Liver (tissue), 9 donors: ENCODE measurements around the gene WDR75. TPM values are rescaled to one million over a fixed set of nuclear protein-coding genes. Genes with fewer than 3 reads are reported as not detected.

Source experiments
- DNase-seq: peaks from one replicate; pipeline ENCODE4 v3.0.0-alpha.2; 2017; ENCODE audit warnings: low spot score
- H3K27ac ChIP-seq, 2 donors: one replicate each; pipeline ENCODE4 v1.7.0; 2013; ENCODE audit warnings: inconsistent platforms in 2 of 2, low read length in 2 of 2, control low read depth in 1 of 2, low read depth in 1 of 2, mild to moderate bottlenecking in 1 of 2
- H3K27me3 ChIP-seq, 4 donors: one replicate each; pipeline versions ENCODE4 v1.6.1 to v1.7.0; 2013; ENCODE audit warnings: low read length in 3 of 4, inconsistent platforms in 1 of 4, mild to moderate bottlenecking in 1 of 4, moderate library complexity in 1 of 4; ENCODE audit not compliant: control insufficient read depth in 4 of 4, insufficient read depth in 4 of 4
- H3K36me3 ChIP-seq, 4 donors: one replicate each; pipeline versions ENCODE4 v1.6.1 to v1.7.0; 2013; ENCODE audit warnings: low read length in 3 of 4, mild to moderate bottlenecking in 3 of 4, low read depth in 1 of 4, moderate library complexity in 1 of 4; ENCODE audit not compliant: control insufficient read depth in 4 of 4, insufficient read depth in 3 of 4
- H3K4me1 ChIP-seq, 4 donors: one replicate each; pipeline versions ENCODE4 v1.6.1 to v1.7.0; 2013; ENCODE audit warnings: low read length in 3 of 4, mild to moderate bottlenecking in 3 of 4, moderate library complexity in 1 of 4; ENCODE audit not compliant: control insufficient read depth in 4 of 4, insufficient read depth in 4 of 4
- H3K4me3 ChIP-seq, 3 donors: one replicate each; pipeline versions ENCODE4 v1.6.1 to v1.7.0; 2013; ENCODE audit warnings: low read length in 3 of 3, control low read depth in 1 of 3, low read depth in 1 of 3, mild to moderate bottlenecking in 1 of 3
- H3K9ac ChIP-seq, 2 donors: one replicate each; pipeline ENCODE4 v1.7.0; 2013; ENCODE audit warnings: low read length in 2 of 2, mild to moderate bottlenecking in 2 of 2, moderate library complexity in 2 of 2, control low read depth in 1 of 2, low read depth in 1 of 2
- H3K9me3 ChIP-seq, 4 donors: one replicate each; pipeline versions ENCODE4 v1.6.1 to v1.7.0; 2013; ENCODE audit warnings: low read length in 3 of 4; ENCODE audit not compliant: control insufficient read depth in 4 of 4
- CTCF ChIP-seq: fragments of 150-350 bp; IDR thresholded peaks from 2 replicates; pipeline ENCODE4 v1.5.1; 2017; ENCODE audit warnings: improper control_type of control experiment, low read depth, low read length; ENCODE audit not compliant: missing input control
- EGR1 ChIP-seq, 2 donors: IDR thresholded peaks; 2 replicates each; pipeline ENCODE4 v1.6.1; 2016 to 2018; ENCODE audit warnings: antibody characterized with exemption in 2 of 2, low read depth in 2 of 2
- FOXA1 ChIP-seq: IDR thresholded peaks from 2 replicates; pipeline ENCODE4 v1.6.1; 2016; ENCODE audit warnings: antibody characterized with exemption
- FOXA2 ChIP-seq: IDR thresholded peaks from 2 replicates; pipeline ENCODE4 v1.6.1; 2016; ENCODE audit warnings: antibody characterized with exemption
- GABPA ChIP-seq, 2 donors: IDR thresholded peaks in 1 of 2; conservative IDR thresholded peaks in 1 of 2; 2 replicates each; pipeline ENCODE4 v1.6.1; 2016; ENCODE audit warnings: antibody characterized with exemption in 2 of 2, mild to moderate bottlenecking in 1 of 2, moderate library complexity in 1 of 2
- HNF4A ChIP-seq, 2 donors: conservative IDR thresholded peaks; 2 replicates each; pipeline ENCODE4 v1.6.1; 2016; ENCODE audit warnings: antibody characterized with exemption in 2 of 2, mild to moderate bottlenecking in 2 of 2
- HNF4G ChIP-seq: IDR thresholded peaks from 2 replicates; pipeline ENCODE4 v1.6.1; 2016; ENCODE audit warnings: antibody characterized with exemption
- JUND ChIP-seq, 2 donors: IDR thresholded peaks; 2 replicates each; pipeline ENCODE4 v1.6.1; 2016; ENCODE audit warnings: antibody characterized with exemption in 2 of 2
- NR2F2 ChIP-seq: IDR thresholded peaks from 2 replicates; pipeline ENCODE4 v1.6.1; 2016; ENCODE audit warnings: antibody characterized with exemption
- RAD21 ChIP-seq, 2 donors: IDR thresholded peaks; 2 replicates each; pipeline ENCODE4 v1.6.1; 2016; ENCODE audit warnings: antibody characterized with exemption in 2 of 2, mild to moderate bottlenecking in 2 of 2
- REST ChIP-seq: IDR thresholded peaks from 2 replicates; pipeline ENCODE4 v1.6.1; 2016; ENCODE audit warnings: antibody characterized with exemption, mild to moderate bottlenecking
- RXRA ChIP-seq, 2 donors: IDR thresholded peaks; 2 replicates each; pipeline ENCODE4 v1.6.1; 2017 to 2018; ENCODE audit warnings: antibody characterized with exemption in 2 of 2, mild to moderate bottlenecking in 1 of 2
- SP1 ChIP-seq: IDR thresholded peaks from 2 replicates; pipeline ENCODE4 v1.6.1; 2018; ENCODE audit warnings: antibody characterized with exemption, mild to moderate bottlenecking
- TAF1 ChIP-seq: conservative IDR thresholded peaks from 2 replicates; pipeline ENCODE4 v1.6.1; 2016; ENCODE audit warnings: antibody characterized with exemption, mild to moderate bottlenecking
- YY1 ChIP-seq: IDR thresholded peaks from 2 replicates; pipeline ENCODE4 v1.6.1; 2016; ENCODE audit warnings: antibody characterized with exemption, mild to moderate bottlenecking
- WGBS: extraction: QIAGEN DNeasy Blood & Tissue Kit; methylation state at CpG from one replicate; pipeline ENCODE4 v1.1.7; 2013; 5-methylcytosine and 5-hydroxymethylcytosine counted together
- polyA plus RNA-seq, 2 donors: library from polyadenylated mRNA; stranded (reverse) in 1 of 2; unstranded in 1 of 2; fragments of 200-250 nt in 1 of 2; fragments of >200 nt in 1 of 2; fragmentation: Nextera tagmentation in 1 of 2; extraction: Ambion mirVana in 1 of 2; gene quantifications; one replicate each; pipeline versions ENCODE4 v1.2.1 to v1.2.3, GENCODE V29; 2013 to 2015
- total RNA-seq, 2 donors: library from RNA; depleted of rRNA; stranded (reverse); fragments of >200 nt; gene quantifications; one replicate each; pipeline ENCODE4 v1.2.3, GENCODE V29; 2014
- TF ChIP-seq, protein P1 (sequence below): IDR thresholded peaks from 2 replicates; pipeline ENCODE4 v1.6.1; 2016; ENCODE audit warnings: antibody characterized with exemption
- TF ChIP-seq, protein P2 (sequence below): IDR thresholded peaks from 2 replicates; pipeline ENCODE4 v1.6.1; 2016; ENCODE audit warnings: antibody characterized with exemption
- donor health status: healthy.
- donor health status: healthy.
- donor health status: healthy.
- donor health status: healthy.
- donor health status: healthy.

Gene WDR75
- total and polyA plus RNA-seq, 4 donors = 7.9 to 24.5 (median 15.1) TPM

DNA sequence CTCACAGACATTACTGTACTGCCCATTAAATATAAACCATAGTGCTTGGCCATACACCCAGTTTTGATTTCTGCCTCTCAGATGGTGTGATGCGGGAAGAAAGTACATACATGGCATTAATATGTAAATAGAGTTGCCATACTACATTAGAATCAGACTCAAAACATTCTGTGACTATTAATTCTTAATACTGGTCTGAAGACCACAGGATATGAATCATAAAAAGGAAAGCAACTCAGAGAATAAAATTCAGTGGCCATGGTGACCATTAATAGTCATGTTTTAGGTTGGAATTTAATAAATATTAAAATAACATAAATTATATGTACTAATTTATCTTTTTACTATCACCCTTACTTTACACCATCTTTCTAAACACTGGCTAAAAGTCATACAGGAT is 33.0 kb upstream of the WDR75 start:
- H3K27ac ChIP-seq = no peak overlapping the region
- DNase-seq = no peak
- no peak overlapping the region for H3K4me3 ChIP-seq
- H3K9me3 ChIP-seq = no peaks in the 10 kb centered on the region
- no peaks in the 10 kb centered on the region for H3K4me1 ChIP-seq
- H3K36me3 ChIP-seq = no peaks in the 10 kb centered on the region
- H3K9ac ChIP-seq = no peak overlapping the region
- 96% methylated on average over 1 of the region's 1 CpG for WGBS
- H3K27me3 ChIP-seq = no peaks in the 10 kb centered on the region
- TF ChIP-seq RXRA (IDR thresholded peaks at IDR 0.05) (no peak), HNF4A (conservative IDR thresholded peaks at IDR 0.05) (no peak)
- TF ChIP-seq, protein P1, sequence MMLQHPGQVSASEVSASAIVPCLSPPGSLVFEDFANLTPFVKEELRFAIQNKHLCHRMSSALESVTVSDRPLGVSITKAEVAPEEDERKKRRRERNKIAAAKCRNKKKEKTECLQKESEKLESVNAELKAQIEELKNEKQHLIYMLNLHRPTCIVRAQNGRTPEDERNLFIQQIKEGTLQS = no peak

DNA sequence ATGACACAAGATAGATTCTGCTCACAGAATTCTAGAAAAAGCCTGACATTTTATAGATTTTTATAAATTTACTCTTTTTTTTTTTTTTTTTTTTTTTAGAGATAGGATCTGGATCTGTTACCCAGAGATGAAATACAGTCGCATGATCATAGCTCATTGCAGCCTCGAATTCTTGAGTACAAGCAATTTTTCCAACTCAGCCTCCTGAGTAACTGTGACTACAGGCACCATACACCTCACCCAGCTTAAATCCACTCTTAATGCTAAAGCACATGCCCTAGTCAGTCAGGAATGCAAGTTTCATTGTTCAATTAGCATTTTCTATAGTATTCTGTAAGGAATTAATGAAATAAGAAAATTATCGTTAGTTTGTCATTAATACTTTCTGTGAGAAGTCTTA is 32.1 kb upstream of the WDR75 start:
- H3K9ac ChIP-seq = no peak overlapping the region
- WGBS = 98% methylated on average over 3 of the region's 3 CpGs

More for the DNA sequence above, 32.1 kb upstream of the WDR75 start:
- no peak overlapping the region for H3K27ac ChIP-seq
- DNase-seq = no peak
- no peak overlapping the region for H3K4me3 ChIP-seq
- H3K9me3 ChIP-seq = no peaks in the 10 kb centered on the region
- no peak for TF ChIP-seq REST
- no peak for TF ChIP-seq HNF4G
- TF ChIP-seq, protein P2, sequence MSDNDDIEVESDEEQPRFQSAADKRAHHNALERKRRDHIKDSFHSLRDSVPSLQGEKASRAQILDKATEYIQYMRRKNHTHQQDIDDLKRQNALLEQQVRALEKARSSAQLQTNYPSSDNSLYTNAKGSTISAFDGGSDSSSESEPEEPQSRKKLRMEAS = no peak
- TF ChIP-seq JUND (IDR thresholded peaks at IDR 0.05) = no peak
- no peak for TF ChIP-seq NR2F2
- TF ChIP-seq CTCF = no peak
- TF ChIP-seq FOXA2 = no peak
- no peak for TF ChIP-seq RAD21 (IDR thresholded peaks at IDR 0.05)
- no peak for TF ChIP-seq HNF4A (conservative IDR thresholded peaks at IDR 0.05)
- TF ChIP-seq FOXA1 = no peak
- TF ChIP-seq EGR1 (IDR thresholded peaks at IDR 0.05; ENCODE audit: low read depth in 2 of 2) = no peak
- TF ChIP-seq SP1 = no peak
- no peak for TF ChIP-seq TAF1
- TF ChIP-seq YY1 = no peak
- no peak for TF ChIP-seq RXRA (IDR thresholded peaks at IDR 0.05)
- TF ChIP-seq, protein P1 = no peak
- TF ChIP-seq GABPA (IDR thresholded peaks at IDR 0.05 in 1 of 2, conservative IDR thresholded peaks at IDR 0.05 in 1 of 2) = no peak
- no peaks in the 10 kb centered on the region for H3K4me1 ChIP-seq
- no peaks in the 10 kb centered on the region for H3K36me3 ChIP-seq
- no peaks in the 10 kb centered on the region for H3K27me3 ChIP-seq
